ENCODE measurements around the gene GPX4. TPM values are rescaled to one million over a fixed set of nuclear protein-coding genes. Genes with fewer than 3 reads are reported as not detected.

Gene GPX4
- total RNA-seq, 3 donors from 2014 or later, result 126 to 187 (median 144) TPM

- H3K9me3 ChIP-seq, result no peaks in the 10 kb centered on the region
- intact Hi-C loops (cut with DNase I, micrococcal nuclease), result no loop called here
- no peak overlapping the region for H3K4me3 ChIP-seq
- TF ChIP-seq CTCF (IDR thresholded peaks at IDR 0.05), result no peak
- ATAC-seq, result no peak
- no peaks in the 10 kb centered on the region for H3K4me1 ChIP-seq (ENCODE audit: low read depth)
- H3K36me3 ChIP-seq (ENCODE audit: low read depth), result no peaks in the 10 kb centered on the region
- no peak for DNase-seq
Observed at GRCh38 chr19:1146412-1146699, 42.6 kb downstream of the GPX4 start.

GRCh38 chr19:1146858-1147780 lies 43.3 kb downstream of the GPX4 start:
- no peak for TF ChIP-seq CTCF (IDR thresholded peaks at IDR 0.05)
- intact Hi-C loops (cut with DNase I, micrococcal nuclease), result no loop called here
- Histone ChIP-seq H3K36me3 (ENCODE audit: low read depth) (no peaks in the 10 kb centered on the region), H3K9me3 (no peaks in the 10 kb centered on the region), H3K4me3 (no peak overlapping the region), H3K4me1 (ENCODE audit: low read depth) (no peaks in the 10 kb centered on the region)
- DNase-seq (no peak), ATAC-seq (no peak)

- intact Hi-C loops (cut with DNase I, micrococcal nuclease), result no loop called here
- TF ChIP-seq CTCF (IDR thresholded peaks at IDR 0.05), result no peak
- Histone ChIP-seq H3K9me3 (no peaks in the 10 kb centered on the region), H3K4me3 (no peak overlapping the region), H3K36me3 (ENCODE audit: low read depth) (no peaks in the 10 kb centered on the region), H3K4me1 (ENCODE audit: low read depth) (no peaks in the 10 kb centered on the region)
- no peak for DNase-seq
- no peak for ATAC-seq
Observed at GRCh38 chr19:1147934-1148549, 44.2 kb downstream of the GPX4 start.

GRCh38 chr19:1149259-1150045 lies 45.7 kb downstream of the GPX4 start:
- DNase-seq (no peak), ATAC-seq (no peak)
- no peaks in the 10 kb centered on the region for H3K36me3 ChIP-seq (ENCODE audit: low read depth)
- H3K4me1 ChIP-seq (ENCODE audit: low read depth), result peaks cover 2% of the 10 kb centered on the region
- no peaks in the 10 kb centered on the region for H3K9me3 ChIP-seq
- intact Hi-C loops (cut with DNase I, micrococcal nuclease), result no loop called here
- H3K4me3 ChIP-seq, result no peak overlapping the region
- TF ChIP-seq CTCF (IDR thresholded peaks at IDR 0.05), result no peak

- Histone ChIP-seq H3K4me1 (ENCODE audit: low read depth) (peaks cover 12% of the 10 kb centered on the region), H3K36me3 (ENCODE audit: low read depth) (no peaks in the 10 kb centered on the region), H3K4me3 (no peak overlapping the region), H3K9me3 (no peaks in the 10 kb centered on the region)
- DNase-seq (no peak), ATAC-seq (no peak)
- intact Hi-C loops (cut with DNase I, micrococcal nuclease), result no loop called here
- TF ChIP-seq CTCF (IDR thresholded peaks at IDR 0.05), result no peak
Observed at GRCh38 chr19:1150333-1151036, 46.7 kb downstream of the GPX4 start.

Data from mucosa of descending colon (tissue), 3 donors.